Smooth muscle cell of the brain vasculature (primary cell): ENCODE data around the gene RAB11FIP3.

Experiments
- DNase-seq: peaks from one replicate; pipeline ENCODE4 v3.0.0-alpha.2; 2012; ENCODE audit warnings: low read depth, low spot score

Gene RAB11FIP3

DNA sequence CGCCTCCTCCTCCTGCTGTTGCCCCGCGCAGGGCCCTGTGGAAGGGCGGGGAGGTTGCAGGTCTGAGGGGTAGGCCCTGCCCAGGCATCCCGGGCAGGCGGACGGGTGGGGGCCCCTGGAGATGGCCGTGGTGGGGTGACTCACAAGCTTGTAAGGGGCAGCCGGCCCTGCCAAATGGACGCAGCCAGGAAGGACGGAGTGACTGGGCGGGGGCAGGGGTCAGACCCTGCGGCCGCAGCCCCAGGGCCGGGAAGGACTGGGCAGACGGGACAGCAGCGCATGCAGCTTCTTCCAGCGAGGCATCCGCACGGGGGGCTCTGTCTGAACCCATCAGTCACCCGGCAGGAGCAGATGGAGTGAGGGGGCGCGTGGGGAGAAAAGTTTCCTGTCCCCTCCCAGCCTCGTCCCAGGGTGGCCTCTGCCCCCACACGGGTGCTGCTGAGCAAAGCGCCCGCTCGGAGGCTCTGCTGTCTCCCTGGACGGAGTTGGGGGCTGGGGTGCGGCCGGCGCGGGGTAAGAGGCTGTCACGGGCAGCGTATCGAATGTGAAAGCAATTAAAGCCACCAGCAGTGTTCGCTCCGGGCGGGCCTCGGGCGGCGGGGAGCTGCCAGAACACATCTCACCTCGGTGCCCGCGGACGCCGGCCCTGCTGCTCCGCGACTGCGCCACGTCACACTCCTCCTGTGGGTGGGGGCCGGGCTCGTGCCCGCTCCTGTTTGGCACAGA is 129.4 kb downstream of the RAB11FIP3 start:
- no peak for DNase-seq

DNA sequence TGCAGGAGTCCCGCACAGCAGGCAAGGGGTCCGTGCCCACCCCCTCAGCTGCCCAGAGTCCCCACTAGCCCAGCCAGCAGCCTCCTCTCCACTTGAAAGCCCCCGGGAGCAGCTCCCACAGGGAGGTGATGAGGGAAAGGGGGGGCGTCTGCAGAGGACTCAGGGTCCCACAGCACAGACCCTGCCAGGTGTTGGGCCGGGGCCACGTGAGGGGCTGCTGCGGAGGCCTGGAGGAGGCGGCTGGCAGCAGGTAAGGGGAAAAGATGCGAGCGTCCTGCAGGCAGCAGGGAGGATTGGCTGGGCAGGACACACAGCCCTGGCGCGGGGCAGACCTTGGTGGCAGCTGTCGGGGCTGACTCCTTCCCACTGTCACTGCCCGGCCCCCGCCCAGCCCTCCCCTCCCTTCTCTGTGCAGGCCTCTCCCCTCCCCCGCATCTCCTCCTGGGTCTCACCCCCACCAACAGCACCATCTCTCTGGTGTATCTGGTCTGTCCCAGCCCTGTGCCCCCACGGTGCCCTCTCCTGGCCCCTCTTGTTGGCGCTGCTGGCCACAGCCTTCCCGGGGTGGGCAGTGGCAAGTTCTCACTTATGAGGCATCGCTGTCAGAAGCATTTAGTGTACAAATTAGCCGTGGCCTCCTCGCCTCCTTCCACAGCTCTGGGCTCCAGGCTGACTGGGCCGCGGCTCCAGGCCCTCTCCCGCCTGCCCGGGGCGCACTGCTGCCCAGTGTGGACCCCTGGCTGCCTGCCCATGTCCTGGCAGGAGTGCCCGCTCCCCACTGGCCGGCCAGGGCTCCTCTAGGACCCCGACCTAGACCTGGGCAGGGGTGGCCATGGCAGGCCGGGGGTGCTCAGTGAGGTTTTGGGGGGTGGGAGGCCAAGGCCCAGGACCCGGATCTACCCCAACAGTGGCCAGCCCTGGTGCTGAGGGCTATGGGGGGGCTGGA is 130.4 kb downstream of the RAB11FIP3 start:
- no peak for DNase-seq

DNA sequence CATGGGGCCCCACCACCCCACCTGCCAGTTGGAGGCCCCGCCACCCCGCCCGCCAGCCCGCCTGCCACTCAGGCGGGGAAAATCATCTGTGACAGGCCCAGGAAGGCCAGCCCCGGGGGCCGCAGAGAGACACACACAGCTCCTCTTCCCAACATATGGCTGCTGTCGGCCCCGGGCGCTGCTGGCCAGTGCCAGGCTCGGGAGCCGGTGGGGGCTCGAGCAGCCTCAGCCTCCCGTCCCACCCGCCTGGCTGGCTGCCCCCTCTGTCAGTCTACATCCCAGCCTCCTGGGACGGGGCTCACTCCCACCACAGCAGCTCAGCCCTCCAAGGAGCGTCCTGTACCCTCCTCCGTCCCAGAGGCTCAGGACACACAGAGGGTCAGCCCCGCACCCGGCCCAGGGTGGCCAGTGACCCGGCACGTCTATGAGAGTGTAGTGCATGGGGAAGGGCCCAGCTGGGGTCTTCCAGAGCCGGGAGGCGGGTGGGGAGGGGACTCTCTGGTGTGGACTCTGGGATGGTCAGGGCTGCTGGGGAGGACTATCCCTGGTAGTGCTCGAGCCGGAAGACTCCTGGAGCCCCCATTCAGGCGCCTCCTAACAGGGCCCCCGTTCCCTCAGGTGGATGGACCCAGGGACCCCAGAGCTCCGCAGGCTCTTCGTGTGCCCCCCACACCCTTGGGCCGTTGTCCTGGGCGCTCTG is 131.2 kb downstream of the RAB11FIP3 start:
- no peak for DNase-seq

DNA sequence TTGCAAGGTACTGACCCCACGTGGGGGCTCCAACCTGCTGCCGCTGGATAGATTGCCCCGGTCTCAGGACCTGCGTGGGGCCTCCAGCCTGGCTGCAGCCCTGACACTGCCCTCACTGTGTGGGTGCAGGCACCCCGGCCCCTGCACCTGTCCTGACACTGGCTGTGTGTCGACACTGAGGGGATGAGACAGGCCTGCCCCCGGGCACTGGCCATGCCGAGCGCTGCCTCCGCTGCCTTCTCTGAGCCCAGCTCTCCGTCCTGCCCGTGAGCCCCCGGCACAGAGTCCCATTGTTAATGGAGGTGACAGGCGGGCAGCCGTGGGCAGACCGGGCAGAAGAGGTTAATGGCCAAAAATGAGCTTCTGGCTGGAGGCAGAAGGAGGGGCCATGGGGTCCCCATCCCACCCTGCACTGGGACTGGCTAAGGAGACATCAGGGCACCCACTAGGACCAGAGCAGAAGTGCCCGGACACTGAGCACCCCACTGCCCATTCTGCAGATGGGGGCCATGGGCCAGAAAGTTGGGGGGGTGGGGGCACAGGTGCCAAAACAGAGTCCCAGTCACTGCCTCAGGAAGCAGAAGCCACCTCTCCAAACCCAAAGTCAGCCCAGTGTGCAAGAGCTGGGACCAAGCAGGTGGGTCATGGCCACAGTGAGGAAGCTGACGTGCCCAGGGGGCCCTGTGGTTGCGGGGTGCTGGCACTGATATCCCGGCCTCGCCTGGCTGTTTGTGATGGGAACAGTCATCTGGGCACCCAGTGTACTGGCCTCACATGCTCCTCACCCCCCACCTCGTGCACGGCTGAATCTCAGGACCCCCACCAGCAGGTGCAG is 132.2 kb downstream of the RAB11FIP3 start:
- no peak for DNase-seq

DNA sequence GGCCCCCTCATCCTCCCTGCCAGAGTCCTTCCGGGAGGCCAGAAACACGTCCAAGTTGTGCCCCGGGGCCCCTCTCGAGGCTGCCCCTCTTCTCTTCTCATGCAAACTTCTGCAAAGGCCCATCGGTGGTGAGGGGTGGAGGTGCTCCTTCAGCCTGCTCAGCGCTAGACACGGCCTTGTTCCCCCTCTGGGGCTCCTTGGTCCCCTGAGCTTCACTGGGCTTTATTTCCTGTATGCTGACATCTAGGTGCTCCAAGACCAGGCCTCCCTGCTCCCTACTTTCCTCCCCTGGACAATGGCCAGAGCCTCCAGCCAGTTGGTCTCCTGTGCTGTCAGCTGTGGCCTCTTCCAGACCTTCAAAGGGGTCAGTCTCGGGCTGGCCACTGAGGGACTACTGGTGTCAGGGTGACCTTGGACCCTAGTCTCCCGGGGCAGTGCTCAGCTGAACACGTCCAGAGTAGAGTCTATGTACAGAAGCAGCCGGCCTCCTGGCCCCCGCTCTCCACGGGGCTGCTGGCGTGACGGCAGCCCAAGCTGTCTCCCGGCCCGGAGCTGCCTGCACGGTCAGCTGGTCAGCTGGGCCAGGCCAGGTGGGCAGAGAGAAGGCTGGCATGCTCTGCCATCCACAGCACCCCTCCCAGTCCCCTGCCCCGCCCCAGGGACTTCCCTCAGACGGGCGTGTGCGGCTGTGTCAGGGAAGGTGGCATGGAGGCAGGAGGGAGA is 133.0 kb downstream of the RAB11FIP3 start:
- DNase-seq, result no peak

DNA sequence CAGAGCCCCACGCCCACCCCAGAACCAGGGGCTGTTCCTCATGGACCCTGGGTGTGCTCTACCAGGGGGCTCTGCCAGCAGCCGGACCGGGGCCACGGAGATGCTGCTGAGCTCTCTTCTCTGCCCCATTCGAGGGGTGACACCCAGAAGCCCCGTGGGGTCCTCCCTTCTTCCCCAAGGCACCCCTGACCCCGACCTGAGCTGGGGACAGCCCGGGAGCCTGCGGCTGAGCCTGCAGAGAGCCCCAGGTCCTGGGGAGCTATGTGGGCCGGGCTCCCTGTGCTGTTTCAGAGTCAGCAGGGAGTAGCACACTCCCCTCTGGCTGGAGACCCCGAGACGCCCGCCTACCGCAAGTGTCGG is 133.6 kb downstream of the RAB11FIP3 start:
- DNase-seq, result no peak

DNA sequence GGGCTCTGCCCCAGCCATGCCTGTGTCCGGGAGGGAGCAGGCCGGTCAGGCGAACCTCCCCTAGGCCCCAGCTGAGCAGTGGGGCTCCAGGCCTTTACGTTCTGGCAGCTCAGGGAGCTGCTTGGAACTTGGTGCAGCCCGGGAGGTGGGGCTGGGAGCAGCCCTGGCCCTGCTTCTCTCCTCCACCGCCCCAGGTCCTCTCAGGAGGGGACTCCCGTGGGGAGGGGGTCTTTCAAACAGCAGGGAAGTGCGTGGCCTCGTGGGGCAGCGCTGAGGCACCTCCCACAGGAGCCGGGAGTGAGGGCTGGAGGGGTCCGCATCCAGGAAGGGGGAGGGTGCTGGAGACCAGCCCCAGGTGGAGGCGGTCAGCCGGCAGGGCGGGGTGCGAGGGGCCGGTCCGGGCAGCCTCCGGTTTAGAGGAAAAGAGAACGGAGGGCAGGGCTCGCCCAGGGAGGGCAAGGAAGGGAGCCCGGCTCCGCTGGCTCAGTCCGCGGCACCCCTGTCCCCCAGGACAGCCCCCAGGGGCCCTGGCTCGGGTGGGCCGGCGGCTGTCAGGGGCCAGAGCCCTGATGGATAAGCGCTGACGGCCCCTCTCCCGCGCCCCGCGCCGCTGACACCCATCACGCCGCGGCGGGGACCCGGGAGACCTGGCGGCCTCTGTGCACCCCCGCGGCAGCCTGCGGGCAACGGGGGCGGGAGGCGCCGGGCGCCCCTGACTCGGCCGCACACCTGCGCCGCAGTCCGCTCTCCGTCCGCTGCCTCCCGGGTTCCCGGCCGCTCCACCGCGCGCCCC is 134.2 kb downstream of the RAB11FIP3 start:
- no peak for DNase-seq

DNA sequence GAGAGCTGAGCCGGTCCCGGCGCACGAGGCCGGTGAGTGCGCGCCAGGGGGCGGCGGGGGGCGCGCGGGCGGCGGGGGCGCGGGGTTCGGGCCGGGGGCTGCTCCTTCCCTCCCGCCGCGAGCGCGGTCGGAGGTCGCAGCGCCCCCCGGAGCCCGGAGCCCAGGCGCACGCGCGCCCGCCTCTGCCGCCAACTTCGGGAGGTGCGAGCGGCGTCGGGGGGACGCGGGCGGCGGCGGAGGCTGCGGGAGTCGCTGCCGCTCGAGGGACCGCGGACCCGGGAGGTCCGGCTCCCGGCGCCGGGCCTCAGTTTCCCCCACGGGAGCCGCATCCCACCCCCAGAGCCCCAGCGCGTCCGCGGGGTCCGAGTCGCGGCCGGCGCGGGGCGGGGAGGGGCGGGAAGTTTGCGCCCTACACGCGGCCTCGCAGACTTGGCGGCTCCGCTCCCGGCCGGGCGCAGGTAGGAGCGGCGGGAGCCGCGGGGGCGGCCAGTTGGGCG is 134.8 kb downstream of the RAB11FIP3 start, which contains the start of gene PRR35:
Gene PRR35 (plus strand): TSS at position 191 of the 497 bp plus-strand sequence. CDS start 2,901 bp downstream, outside the sequence.
- DNase-seq, result no peak

DNA sequence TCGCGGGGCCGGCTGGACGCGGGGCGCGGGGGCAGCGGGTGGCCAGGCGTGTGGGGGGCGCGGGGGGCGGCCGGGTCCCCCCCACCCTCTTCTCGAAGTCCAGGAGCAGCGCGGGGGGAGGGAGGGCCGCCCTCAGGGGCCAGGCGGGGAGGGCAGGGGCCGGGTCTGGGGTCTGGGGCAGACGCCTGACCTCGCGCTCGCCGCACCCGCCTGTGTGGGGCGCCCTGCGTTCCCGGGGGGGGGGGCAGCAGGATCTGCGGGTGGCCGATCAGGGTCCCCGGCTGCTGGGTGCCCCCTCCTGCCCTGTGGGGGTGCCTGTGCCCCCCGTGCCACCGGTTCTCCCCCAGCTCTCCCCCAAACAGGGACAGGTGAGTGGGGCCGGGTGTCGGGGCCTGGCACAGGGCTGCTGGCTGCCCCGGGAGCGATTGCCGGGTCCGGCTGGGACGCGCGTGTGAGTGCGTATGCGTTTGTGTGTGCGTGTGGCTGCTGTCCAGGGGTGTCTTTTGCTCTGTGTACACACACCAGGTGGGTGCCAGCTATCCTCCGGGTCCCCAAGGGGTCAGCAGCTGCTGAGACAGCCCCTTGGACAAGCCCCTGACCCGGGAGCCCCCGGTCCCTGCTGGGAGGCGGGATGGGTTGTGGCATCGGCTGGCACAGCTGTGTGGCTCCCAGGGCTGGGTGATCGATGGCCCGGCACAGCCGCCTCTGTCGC is 135.4 kb downstream of the RAB11FIP3 start:
- no peak for DNase-seq

DNA sequence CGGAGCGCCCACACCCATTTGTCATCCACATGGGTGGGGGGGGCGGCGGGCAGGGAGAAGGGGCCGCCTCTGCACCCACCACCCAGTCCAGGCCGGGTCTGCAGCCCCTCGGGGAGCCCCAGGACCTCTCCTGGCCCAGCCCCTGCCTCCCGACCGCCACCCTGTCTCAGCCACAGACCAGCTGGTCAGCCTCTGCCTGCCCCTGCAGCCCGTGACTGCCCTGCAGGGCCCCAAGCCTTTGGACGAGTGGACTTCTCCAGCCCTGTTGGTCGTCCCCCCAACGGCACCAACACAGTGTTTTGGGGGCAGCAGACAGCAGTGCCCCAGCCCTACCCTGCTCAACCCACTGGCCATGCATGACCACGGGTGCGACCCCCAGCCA is 136.0 kb downstream of the RAB11FIP3 start:
- DNase-seq, result no peak

DNA sequence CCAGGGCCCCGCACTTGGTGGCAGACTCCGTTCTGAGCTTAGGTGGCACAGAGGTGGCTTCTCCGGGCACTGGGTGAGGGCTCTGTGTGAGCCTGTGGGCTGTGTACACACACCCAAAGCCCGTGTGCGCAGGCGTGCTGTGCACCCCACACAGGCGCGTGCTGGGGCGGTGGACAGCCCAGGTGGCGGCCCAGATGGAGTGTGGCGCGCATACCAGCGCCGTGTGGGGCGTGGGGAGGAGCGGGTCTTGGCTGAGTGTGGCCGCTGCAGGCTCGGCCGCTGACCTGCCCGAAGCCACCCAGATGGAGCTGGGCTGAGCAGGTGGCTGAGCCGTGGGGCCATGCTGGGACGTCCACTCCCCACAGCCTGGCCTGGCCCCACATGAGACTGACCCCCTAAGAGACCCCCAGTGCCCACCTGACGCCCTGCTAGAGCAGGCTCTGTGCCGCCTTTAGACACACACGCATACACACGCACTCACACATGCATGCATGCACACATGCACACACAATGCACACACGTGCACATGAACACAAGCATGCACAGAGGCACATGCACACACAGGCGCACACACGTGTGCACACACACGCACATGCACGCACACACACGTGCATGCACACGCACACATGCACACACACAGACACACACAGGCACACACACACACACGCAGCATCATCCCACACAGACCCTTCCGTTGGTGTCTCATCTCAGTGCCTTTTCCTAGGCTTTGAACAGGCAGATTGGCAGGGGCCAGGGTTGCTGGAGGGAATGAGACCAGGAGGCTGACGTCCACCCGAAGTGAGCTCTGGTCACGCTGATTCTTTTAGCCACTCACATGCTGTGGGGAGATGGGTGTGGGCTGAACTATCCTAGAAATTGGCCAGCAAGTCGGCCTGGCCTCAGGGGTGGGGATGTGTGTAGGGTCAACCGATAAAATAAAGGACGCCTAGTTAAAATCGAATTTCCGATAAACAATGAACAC is 136.8 kb downstream of the RAB11FIP3 start:
- no peak for DNase-seq

DNA sequence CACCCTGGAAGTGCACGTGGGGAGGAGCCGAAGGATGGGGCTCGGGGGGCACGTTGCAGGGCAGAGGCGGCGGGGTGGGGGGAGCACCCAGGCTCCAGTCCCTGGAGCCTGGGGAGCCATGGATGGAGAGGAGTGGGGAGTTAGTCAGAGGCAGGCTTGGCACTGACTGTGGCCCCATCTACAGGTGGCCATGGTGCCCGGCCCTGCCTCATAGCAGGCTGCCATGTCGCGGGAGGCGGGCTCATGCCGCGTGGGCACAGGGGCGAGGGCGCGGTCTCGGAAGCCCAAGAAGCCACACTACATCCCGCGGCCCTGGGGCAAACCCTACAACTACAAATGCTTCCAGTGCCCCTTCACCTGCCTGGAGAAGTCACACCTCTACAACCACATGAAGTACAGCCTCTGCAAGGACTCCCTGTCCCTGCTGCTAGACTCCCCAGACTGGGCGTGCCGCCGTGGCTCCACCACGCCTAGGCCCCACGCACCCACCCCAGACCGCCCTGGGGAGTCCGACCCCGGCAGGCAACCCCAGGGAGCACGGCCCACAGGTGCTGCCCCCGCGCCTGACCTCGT is 137.7 kb downstream of the RAB11FIP3 start:
- no peak for DNase-seq

DNA sequence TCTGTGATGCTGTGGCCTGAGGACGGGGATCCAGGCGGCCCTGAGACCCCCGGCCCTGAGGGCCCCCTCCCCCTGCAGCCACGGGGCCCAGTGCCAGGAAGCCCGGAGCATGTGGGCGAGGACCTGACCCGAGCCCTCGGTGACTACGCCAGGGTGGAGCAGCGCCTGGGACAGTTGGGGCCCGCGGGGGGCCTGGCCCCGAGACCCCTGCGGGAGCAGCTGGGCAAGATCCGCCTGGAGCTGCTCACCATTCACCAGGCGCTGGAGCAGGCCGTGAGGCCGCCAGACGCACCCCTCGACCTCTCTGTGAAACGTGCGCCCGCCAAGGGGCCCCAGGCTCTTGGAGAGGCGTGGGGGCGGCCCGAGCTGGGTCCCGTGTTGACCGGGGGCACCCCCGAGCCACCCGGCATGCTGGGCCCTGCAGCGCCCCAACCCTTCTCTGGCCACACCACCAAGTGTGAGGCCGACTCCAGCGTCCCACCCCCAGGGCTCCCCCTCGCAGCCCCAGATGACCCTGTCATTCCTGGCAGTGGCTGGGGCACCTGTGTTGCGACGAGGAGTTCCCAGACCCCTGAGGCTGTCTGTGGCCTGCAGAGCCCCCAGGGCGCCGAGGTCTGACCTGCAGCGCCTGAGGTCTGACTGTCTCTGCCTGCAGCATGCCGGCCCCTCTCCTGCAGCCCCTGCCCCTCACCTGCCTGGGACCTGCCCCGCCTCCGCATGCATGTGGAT is 139.4 kb downstream of the RAB11FIP3 start:
- DNase-seq, result no peak

DNA sequence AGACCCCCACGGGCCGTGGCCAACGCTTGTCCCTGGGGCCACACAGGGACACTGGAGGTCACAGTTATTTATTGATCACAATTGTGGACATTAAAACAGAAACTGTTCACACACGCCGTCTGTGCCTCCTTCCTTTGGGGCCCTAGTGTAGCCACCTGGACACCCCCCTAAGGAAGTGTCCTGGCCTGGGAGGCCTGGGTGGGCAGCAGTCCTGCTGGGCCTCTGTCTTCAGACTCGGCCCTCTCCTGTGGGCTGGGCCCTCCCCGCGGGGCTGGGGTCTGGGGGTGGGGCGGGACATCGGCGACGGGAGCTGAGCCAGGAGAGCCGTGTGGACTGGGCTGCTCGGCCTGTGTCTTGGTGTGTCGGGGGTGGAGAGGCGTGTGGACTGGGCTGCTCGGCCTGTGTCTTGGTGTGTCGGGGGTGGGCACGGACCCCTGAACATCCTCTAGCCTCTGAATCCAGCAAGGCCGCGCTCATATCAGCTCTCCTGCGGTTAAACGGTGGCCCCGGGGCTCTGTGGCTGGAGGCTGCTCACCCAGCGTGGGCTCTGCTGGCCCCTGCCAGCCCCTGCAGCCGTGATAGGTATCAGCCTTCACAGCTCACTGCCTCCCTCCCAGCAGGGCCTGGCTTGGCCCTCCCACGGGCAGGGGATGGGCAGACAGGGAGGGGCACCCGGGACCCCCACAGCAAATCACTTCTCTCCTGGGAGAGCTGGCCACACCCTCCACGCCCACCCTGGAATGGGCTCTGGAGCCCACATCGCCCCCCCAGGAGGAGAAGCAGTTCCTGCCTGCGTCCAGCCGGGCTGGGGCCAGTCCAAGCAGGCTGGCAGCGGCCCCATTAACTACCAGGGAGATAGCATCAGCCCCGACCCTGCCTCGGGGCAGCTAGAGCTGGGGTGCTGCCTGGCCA is 140.2 kb downstream of the RAB11FIP3 start:
- DNase-seq, result no peak

DNA sequence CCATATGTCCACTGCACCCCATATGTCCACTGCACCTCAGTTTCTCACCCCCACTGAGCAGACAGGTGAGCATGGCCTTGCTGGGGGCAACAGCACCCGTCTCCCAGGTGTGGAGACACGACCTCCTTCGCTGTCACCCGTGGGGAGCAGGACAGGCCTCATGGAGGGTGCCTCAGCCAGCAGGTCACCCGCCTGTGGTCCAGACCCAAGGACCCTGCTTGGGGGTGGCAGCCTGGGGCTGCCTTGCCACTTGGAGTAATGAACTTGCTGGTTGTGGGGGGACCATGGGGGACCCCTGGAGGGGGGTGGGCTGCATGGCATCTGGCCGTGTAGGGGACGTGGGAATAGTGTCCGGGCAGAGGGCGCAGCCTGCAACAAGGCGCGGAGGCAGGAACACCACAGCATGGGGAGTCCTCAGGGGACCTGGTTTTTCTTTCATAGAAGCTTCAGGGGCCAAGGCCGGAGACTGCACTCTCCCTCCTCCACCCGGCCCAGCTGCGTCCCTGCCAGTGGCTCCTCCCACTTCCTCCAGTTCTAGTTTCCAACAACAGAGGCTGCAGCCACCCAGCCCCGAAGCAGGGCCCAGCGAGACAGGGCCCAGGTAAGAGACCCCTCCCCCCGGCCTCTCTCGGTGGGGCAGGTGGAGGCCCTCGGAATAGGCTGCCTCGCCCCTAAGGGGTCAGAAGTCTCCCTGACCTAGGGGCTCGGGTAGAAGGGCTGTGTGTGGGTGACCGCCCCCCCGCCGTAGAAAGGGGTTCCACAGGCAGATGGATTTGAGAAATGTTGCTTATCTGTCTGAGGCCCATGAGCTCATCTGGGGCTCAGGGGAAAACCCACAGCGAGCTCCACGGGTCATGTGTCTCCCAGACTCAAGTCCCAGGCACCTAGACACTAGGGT is 141.3 kb downstream of the RAB11FIP3 start, which contains the start of gene NHLRC4:
Gene NHLRC4 (plus strand): TSS at position 531 of the 898 bp plus-strand sequence. CDS start 1,043 bp downstream, outside the sequence.
- DNase-seq, result no peak
